B cell (primary cell): ENCODE data around the gene METTL3. TPM values are rescaled to one million over a fixed set of nuclear protein-coding genes. Genes with fewer than 3 reads are reported as not detected.

ENCODE experiments used
- ATAC-seq: fragments of 200-7000 bp; cut with Tn5 transposase; one replicate; pipeline ENCODE4 v1.10.0; 2021; ENCODE audit warnings: low read depth, mild to moderate bottlenecking, moderate number of reproducible peaks, moderate library complexity
- CTCF ChIA-PET: fragments of 350-600 bp; sonication (Branson Sonifier 250); formaldehyde crosslinking; loops from one replicate; lab custom pipeline; 2021; ENCODE audit warnings: antibody characterized with exemption, inconsistent platforms; lab: Charles Lee
- POLR2A ChIA-PET: fragments of 350-600 bp; sonication (Branson Sonifier 250); formaldehyde crosslinking; loops from one replicate; lab custom pipeline; 2021; ENCODE audit warnings: antibody characterized with exemption; lab: Charles Lee
- DNase-seq: peaks from one replicate; pipeline ENCODE4 v3.0.0; 2013
- H2AFZ ChIP-seq: 2 replicates; pipeline ENCODE4 v1.6.1; 2012; ENCODE audit warnings: mild to moderate bottlenecking, low read depth, low read length; ENCODE audit not compliant: insufficient read depth, poor library complexity, severe bottlenecking
- H3K27ac ChIP-seq, 2 donors: 1 replicate in 1 of 2; 2 replicates in 1 of 2; pipeline ENCODE4 v1.5.1; 2012 to 2013; ENCODE audit warnings: low read length in 2 of 2, mild to moderate bottlenecking in 2 of 2, moderate library complexity in 1 of 2
- H3K27me3 ChIP-seq, 4 experiments: fragments of 200-600 bp in 1 of 4; sonication (generic) in 1 of 4; replicated peaks in 1 of 4; 1 replicate in 2 of 4; 2 replicates in 2 of 4; pipeline versions ENCODE4 v1.6.1 to v1.7.0; 2013 to 2016; ENCODE audit warnings: low read length in 3 of 4, mild to moderate bottlenecking in 2 of 4, mixed read lengths in 1 of 4, moderate library complexity in 1 of 4; ENCODE audit not compliant: insufficient read depth in 4 of 4, control insufficient read depth in 3 of 4; ENCODE audit errors: control extremely low read depth in 1 of 4
- H3K36me3 ChIP-seq, 2 experiments: replicated peaks in 1 of 2; 1 replicate in 1 of 2; 2 replicates in 1 of 2; pipeline versions ENCODE4 v1.6.1 to v1.7.1; 2013; ENCODE audit warnings: low read length in 1 of 2; ENCODE audit not compliant: insufficient read depth in 2 of 2, control insufficient read depth in 1 of 2; ENCODE audit errors: control extremely low read depth in 1 of 2, extremely low read depth in 1 of 2
- H3K4me1 ChIP-seq, 2 donors: fragments of 200-600 bp in 1 of 2; sonication (generic) in 1 of 2; 1 replicate in 1 of 2; 2 replicates in 1 of 2; pipeline versions ENCODE4 v1.5.1 to v1.6.1; 2013 to 2017; ENCODE audit warnings: low read length in 2 of 2; ENCODE audit not compliant: control insufficient read depth in 2 of 2, insufficient read depth in 2 of 2
- H3K4me2 ChIP-seq: replicated peaks from 2 replicates; pipeline ENCODE3; 2012; ENCODE audit warnings: mild to moderate bottlenecking, low read depth, low read length; ENCODE audit not compliant: poor library complexity, severe bottlenecking
- H3K4me3 ChIP-seq, 5 experiments: fragments of 200-600 bp in 1 of 5; sonication (generic) in 1 of 5; 1 replicate in 3 of 5; 2 replicates in 2 of 5; pipeline versions ENCODE4 v1.5.1 to v1.7.0; 2011 to 2016; ENCODE audit warnings: low read length in 4 of 5, mild to moderate bottlenecking in 4 of 5, low read depth in 2 of 5, control low read depth in 1 of 5, moderate library complexity in 1 of 5; ENCODE audit not compliant: insufficient read depth in 1 of 5; ENCODE audit errors: control extremely low read depth in 1 of 5, extremely low read depth in 1 of 5
- H3K79me2 ChIP-seq: fragments of 200-600 bp; sonication (generic); one replicate; pipeline ENCODE4 v1.6.0; 2016; ENCODE audit warnings: low read length; ENCODE audit not compliant: control insufficient read depth, insufficient read depth
- H3K9ac ChIP-seq: fragments of 200-600 bp; sonication (generic); 2 replicates; pipeline ENCODE4 v1.6.1; 2017; ENCODE audit warnings: mild to moderate bottlenecking, low read length, moderate library complexity
- H3K9me3 ChIP-seq, 3 donors: one replicate each; pipeline versions ENCODE4 v1.6.1 to v1.7.1; 2013; ENCODE audit warnings: low read length in 2 of 3; ENCODE audit not compliant: control insufficient read depth in 2 of 3, insufficient read depth in 1 of 3; ENCODE audit errors: control extremely low read depth in 1 of 3
- H4K20me1 ChIP-seq: 2 replicates; pipeline ENCODE4 v1.6.0; 2012; ENCODE audit warnings: mild to moderate bottlenecking, low read length; ENCODE audit not compliant: insufficient read depth, control insufficient read depth, poor library complexity, severe bottlenecking
- H3K27ac Mint-ChIP-seq: one replicate; pipeline ENCODE4 v1.8.0; 2021; ENCODE audit warnings: mixed read lengths
- H3K27me3 Mint-ChIP-seq: one replicate; pipeline ENCODE4 v1.8.0; 2021; ENCODE audit warnings: mixed read lengths
- H3K4me1 Mint-ChIP-seq: one replicate; pipeline ENCODE4 v1.8.0; 2021; ENCODE audit warnings: mixed read lengths
- H3K4me3 Mint-ChIP-seq: one replicate; pipeline ENCODE4 v1.8.0; 2021; ENCODE audit warnings: mixed read lengths
- H3K9me3 Mint-ChIP-seq: one replicate; pipeline ENCODE4 v1.8.0; 2022; ENCODE audit warnings: mixed read lengths; ENCODE audit not compliant: insufficient read depth
- EZH2 ChIP-seq: IDR thresholded peaks from 2 replicates; pipeline ENCODE4 v1.6.1; 2012; ENCODE audit warnings: borderline replicate concordance, low read depth, mild to moderate bottlenecking, moderate library complexity, low read length; ENCODE audit not compliant: insufficient read depth, poor library complexity, severe bottlenecking
- WGBS: methylation state at CpG from one replicate; pipeline ENCODE4 v1.1.5; 2013; ENCODE audit warnings: missing lambda C conversion rate; ENCODE audit not compliant: insufficient coverage; 5-methylcytosine and 5-hydroxymethylcytosine counted together
- intact Hi-C: fragments of 100-400 bp; cut with micrococcal nuclease; formaldehyde crosslinking; loops from one replicate; pipeline ENCODE4 v1.10.0; 2022
- polyA plus RNA-seq: library from polyadenylated mRNA; depleted of rRNA; stranded (reverse); fragments of >200 nt; gene quantifications from 2 replicates; pipeline ENCODE4 v1.2.3, GENCODE V29; 2012
- total RNA-seq, 2 donors: library from RNA; stranded (reverse); fragments of 120-200 nt in 1 of 2; gene quantifications; 1 replicate in 1 of 2; 2 replicates in 1 of 2; pipeline versions ENCODE4 v1.2.3 to v1.2.4, GENCODE V29; 2013 to 2022
- TF ChIP-seq, protein P1 (sequence below): fragments of 200-600 bp; IDR thresholded peaks from one replicate; pipeline ENCODE4 v1.8.0; 2022; ENCODE audit warnings: antibody characterized with exemption, mild to moderate bottlenecking

METTL3 gene
- total and polyA plus RNA-seq, 2 donors (not counting 1 experiment from before 2014, with no cell fraction given), result 118 to 161 TPM

GRCh38 chr14:21501568-21501967 lies 9.6 kb downstream of the METTL3 start:
- ATAC-seq (no peak), DNase-seq (no peak)
- Mint-ChIP-seq H3K4me1 (peaks cover 10% of the 10 kb centered on the region), H3K9me3 (no peaks in the 10 kb centered on the region), H3K27me3 (no peaks in the 10 kb centered on the region), H3K27ac (no peak overlapping the region), H3K4me3 (no peak overlapping the region)
- CTCF ChIA-PET, result interaction anchor here (0.6 to 0.8 kb wide), 2 partner anchors 56 to 86 kb away, joined by 3 read pairs; no protein-coding TSS in a partner anchor
- TF ChIP-seq, protein P1, sequence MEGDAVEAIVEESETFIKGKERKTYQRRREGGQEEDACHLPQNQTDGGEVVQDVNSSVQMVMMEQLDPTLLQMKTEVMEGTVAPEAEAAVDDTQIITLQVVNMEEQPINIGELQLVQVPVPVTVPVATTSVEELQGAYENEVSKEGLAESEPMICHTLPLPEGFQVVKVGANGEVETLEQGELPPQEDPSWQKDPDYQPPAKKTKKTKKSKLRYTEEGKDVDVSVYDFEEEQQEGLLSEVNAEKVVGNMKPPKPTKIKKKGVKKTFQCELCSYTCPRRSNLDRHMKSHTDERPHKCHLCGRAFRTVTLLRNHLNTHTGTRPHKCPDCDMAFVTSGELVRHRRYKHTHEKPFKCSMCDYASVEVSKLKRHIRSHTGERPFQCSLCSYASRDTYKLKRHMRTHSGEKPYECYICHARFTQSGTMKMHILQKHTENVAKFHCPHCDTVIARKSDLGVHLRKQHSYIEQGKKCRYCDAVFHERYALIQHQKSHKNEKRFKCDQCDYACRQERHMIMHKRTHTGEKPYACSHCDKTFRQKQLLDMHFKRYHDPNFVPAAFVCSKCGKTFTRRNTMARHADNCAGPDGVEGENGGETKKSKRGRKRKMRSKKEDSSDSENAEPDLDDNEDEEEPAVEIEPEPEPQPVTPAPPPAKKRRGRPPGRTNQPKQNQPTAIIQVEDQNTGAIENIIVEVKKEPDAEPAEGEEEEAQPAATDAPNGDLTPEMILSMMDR, result no peak
- TF ChIP-seq EZH2, result no peak
- Histone ChIP-seq H4K20me1 (peaks cover 10% of the 10 kb centered on the region), H3K4me1 (peaks cover 4 to 9% of the 10 kb centered on the region in 2 donors), H3K4me2 (no peak overlapping the region), H3K79me2 (peaks cover 31% of the 10 kb centered on the region), H3K27me3 (no peaks in the 10 kb centered on the region), H3K9me3 (no peaks in the 10 kb centered on the region), H3K27ac (no peak overlapping the region), H2AFZ (no peak overlapping the region), H3K9ac (no peak overlapping the region), H3K4me3 (no peak overlapping the region), H3K36me3 (peaks cover 20 to 69% of the 10 kb centered on the region in 2 experiments)
- intact Hi-C loops, result no loop called here
- 98% methylated on average over 5 of the region's 5 CpGs for WGBS
- POLR2A ChIA-PET, result no interaction called here

DNA sequence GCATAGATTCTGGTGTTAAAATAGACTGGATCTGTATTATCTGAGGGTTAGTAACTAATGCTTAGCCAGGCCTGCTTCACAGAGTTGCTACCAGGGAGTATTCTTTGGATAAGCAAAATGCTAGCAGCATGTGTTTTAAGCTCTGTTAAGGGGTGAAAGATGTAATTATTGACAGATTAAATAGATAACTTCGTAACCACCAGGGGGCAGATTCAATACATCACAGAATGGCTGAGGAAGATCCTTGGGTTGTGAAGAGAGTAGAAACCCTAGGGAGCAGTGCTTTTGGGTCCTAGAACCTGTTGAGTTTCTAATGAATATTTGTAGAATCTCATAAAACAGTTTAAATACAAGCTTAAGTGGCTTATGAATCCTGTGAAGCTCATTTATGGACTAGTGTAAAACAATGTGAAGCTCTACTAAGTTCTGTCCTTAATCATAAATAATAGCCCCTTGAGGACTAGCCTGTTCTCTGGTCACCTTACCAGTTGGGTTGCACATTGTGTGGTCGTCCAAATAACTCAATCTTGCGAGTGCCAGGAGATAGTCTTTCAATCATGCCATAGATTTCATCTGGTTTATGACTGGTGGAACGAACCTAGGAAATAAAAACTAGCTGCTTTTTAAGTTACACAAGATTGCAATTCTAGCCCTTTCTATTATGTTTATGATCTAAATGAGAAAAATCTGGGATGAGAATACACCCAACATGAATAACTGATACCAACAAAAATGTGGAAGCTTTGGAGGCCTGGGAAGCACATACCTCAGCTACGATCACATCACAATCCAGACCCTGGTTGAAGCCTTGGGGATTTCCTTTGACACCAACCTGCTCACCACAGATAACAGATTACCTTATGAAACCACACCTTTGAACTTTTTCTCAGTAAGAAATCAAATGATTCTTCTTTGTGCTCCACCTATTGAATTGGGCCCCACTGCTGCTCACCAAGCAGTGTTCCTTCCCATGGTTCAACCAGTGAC lies 12.3 kb downstream of the METTL3 start:
- CTCF ChIA-PET, result interaction anchor here (0.6 to 2.6 kb wide), 23 partner anchors 9 to 234 kb away, joined by 3 to 45 read pairs (median 4); partner anchors contain the start of genes CHD8, METTL3, RAB2B and SALL2
- Mint-ChIP-seq H3K27me3 (no peaks in the 10 kb centered on the region), H3K4me1 (no peaks in the 10 kb centered on the region), H3K27ac (no peak overlapping the region), H3K4me3 (no peak overlapping the region), H3K9me3 (no peaks in the 10 kb centered on the region)
- DNase-seq (peak; percentile 61), ATAC-seq (peak; percentile 36)
- TF ChIP-seq, protein P1, result peak; percentile 72
- no peak for TF ChIP-seq EZH2
- intact Hi-C loops, result no loop called here
- Histone ChIP-seq H3K9ac (no peak overlapping the region), H3K4me3 (no peak overlapping the region), H3K4me2 (no peak overlapping the region), H3K79me2 (peaks cover 10% of the 10 kb centered on the region), H4K20me1 (no peaks in the 10 kb centered on the region), H3K4me1 (no peaks in the 10 kb centered on the region), H3K27me3 (no peaks in the 10 kb centered on the region), H3K27ac (no peak overlapping the region), H2AFZ (no peak overlapping the region), H3K36me3 (peaks cover 21 to 85% of the 10 kb centered on the region in 2 experiments), H3K9me3 (no peaks in the 10 kb centered on the region)
- POLR2A ChIA-PET, result no interaction called here
- WGBS, result 100% methylated on average over 3 of the region's 5 CpGs
